Mucosa of gallbladder (tissue), 1 donor: Measurements from ENCODE around the gene SLC2A4RG. TPM values are rescaled to one million over a fixed set of nuclear protein-coding genes. Genes with fewer than 3 reads are reported as not detected.
A peak's percentile ranks its signal among the peaks of the same experiment; 100 is the strongest.

ENCODE experiments used
- DNase-seq: peaks from one replicate; pipeline ENCODE4 v3.0.0-alpha.2; 2020; ENCODE audit warnings: low spot score
- total RNA-seq: library from RNA; stranded (reverse); gene quantifications from one replicate; pipeline ENCODE4 v1.2.1, GENCODE V29; 2021
- donor health status: DM: no; HTN: no; CAD: no.

The SLC2A4RG gene
- total RNA-seq, 1 donor from 2014 or later: 93.6 TPM

GRCh38 chr20:63740627-63741353, 1.2 kb downstream of the SLC2A4RG start:
- peak; percentile 92 for DNase-seq

DNA sequence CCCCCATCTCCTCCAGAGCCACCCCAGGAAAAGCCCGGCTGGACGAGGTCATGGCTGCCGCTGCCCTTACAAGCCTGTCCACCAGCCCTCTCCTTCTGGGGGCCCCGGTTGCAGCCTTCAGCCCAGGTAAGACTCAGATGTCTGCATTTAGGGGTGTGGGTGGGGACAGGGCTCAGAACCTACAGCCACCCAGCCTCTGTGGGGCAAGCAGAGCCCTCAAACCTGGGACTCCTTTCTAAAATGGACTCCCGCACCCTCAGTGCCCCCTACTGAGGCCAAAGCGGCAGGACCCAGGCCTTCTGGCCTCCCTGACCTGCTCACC, 1.7 kb downstream of the SLC2A4RG start:
- DNase-seq: no peak

GRCh38 chr20:63741676-63742380, 2.3 kb downstream of the SLC2A4RG start:
- DNase-seq: no peak

DNA sequence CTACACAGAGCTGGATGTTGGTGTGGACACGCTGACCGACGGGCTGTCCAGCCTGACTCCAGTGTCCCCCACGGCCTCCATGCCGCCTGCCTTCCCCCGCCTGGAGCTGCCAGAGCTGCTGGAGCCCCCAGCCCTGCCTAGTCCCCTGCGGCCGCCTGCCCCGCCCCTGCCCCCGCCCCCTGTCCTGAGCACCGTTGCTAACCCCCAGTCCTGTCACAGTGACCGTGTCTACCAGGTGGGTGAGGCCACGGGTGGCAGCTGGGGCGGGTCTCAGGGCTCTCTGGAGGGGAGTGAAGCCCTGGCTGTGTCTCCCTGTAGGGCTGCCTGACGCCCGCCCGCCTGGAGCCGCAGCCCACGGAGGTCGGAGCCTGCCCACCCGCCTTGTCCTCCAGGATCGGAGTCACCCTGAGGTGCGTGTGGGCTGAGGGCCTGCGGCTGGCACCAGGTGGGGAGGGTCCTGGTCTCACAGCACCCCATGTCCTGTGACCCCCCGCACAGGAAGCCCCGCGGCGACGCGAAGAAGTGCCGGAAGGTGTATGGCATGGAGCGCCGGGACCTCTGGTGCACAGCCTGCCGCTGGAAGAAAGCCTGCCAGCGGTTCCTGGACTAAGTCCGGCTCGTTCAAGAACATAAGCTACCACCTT, 2.9 kb downstream of the SLC2A4RG start:
- DNase-seq: no peak

GRCh38 chr20:63743210-63743970, 3.8 kb downstream of the SLC2A4RG start:
- DNase-seq: no peak

DNA sequence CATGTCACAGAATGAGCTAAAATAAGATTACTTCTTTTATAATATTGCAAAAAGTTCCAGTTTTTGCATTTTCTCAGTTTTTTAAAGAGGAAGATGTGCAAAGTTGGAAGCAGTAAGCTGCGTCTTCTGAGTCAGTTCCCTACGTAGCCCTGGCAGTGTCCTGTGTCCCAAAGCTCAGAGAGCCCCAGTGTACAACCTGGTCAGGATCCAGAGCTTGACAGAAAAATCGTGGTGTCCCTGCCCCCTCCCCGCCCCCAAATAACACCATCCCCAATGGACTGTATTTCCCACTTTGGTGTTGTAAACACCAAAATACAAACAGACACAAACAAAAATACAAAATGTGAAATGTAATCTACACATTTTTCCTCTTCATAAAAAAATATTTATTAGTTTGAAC, 4.6 kb downstream of the SLC2A4RG start:
- no peak for DNase-seq

- DNase-seq: no peak
Measured at GRCh38 chr20:63744574-63745423, 5.2 kb downstream of the SLC2A4RG start.

GRCh38 chr20:63745424-63745805, 5.8 kb downstream of the SLC2A4RG start:
- no peak for DNase-seq

DNA sequence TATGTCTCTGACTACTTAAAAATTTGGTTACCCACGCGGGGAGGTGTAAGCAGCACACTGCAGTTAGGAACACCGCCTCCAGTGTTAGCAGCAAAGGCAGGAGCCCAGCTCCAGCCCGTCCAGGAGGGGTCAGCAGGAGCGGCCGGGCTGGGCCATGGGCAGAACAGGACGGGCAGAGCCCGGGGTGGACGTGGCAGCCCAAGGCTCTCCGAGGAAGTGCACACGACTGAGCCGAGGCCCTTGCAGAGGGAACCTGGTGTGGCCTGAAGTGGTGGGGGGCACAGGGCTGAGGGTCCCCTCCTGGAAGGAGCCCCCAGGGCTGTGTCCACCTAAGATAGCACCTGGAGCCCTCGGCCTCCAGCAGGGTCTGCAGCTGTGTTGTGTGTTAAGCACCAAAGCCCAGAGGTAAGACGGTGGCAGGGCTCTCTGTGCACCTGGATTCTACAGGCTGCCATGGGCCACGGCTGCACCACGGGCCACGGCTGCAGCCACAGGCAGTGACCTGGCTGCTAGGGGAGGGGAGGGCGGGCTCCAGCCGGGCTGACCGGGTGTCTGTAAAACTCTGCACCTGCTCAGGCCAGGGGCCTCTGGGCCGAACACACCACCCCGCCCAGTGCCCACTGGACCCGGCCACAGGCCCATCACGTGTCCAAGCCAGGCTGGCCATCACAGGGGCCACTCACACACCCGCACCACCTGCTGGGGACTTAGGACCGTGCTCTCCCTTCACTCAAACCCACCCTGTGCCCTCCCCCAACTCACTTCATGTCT, 6.6 kb downstream of the SLC2A4RG start:
- no peak for DNase-seq

DNA sequence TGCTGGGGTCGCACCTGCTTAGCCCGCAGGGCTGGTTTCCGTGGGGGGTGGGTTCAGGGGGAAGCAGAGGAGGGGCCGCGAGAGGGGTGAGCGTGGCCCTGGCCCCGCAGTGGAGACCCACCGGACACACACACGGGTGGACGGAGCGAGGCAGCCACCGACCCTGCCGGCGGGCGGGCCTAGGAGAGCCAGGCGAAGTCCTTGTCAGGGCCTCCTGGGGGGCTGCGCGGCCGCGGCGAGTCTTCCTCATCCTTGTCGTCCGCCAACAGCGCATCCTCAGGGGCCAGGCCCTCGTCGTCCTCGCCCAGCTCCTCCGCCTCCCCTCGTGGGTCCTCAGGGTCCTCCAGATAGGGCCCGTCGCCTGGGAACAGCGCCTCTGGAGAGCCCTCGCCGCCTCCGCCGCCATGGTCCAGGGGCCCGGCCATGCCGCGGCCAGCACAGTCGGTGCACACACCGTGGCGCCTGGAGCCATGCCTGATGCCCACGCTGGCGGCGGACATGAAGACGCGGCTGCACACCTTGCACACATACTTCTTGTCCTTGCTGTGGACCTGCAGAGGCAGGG, 7.3 kb downstream of the SLC2A4RG start:
- DNase-seq: no peak

GRCh38 chr20:63747622-63748069, 8.1 kb downstream of the SLC2A4RG start:
- DNase-seq: no peak

DNA sequence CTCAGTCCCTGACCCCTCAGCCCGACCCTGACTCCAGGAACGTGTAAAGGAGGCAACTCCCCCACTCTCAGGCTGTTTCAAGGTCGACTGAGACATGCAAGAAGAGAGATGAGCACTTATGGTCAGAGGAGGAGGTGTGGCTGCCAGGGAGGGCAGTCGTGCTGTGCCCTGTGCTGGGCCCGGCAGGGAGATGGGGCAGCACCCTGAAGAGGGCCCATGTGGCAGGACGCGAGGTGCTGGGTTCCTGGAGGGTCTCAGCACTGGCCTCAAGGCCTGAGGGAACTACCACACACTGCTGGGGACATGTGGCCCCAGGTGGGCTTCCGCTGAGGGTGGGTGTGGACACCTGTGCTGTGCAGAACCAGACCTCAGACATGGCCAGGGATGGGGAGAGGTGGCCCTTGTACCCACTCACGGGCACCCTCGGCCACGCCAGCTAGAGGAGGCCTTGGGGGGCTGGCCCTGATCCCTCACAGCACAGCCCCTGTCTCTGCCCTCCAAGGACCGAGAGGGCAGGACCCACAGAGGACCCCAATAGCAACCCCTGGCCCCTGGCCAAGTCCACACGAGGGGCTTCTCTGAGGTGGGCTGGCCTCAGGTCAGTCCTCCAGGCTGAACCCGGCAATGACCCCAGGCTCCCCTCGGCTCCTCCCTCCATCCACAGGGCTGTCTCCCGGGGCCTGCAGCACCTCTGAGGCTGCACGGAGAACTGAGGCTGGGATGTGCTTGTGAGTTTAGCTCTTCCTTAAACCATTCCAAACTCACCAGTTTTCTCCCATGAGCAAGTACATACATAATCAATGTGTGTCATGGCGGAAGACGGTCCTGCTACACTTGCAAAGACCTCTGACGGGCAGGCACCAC, 8.7 kb downstream of the SLC2A4RG start:
- no peak for DNase-seq

- no peak for DNase-seq
Measured at GRCh38 chr20:63748934-63749270, 9.3 kb downstream of the SLC2A4RG start.

DNA sequence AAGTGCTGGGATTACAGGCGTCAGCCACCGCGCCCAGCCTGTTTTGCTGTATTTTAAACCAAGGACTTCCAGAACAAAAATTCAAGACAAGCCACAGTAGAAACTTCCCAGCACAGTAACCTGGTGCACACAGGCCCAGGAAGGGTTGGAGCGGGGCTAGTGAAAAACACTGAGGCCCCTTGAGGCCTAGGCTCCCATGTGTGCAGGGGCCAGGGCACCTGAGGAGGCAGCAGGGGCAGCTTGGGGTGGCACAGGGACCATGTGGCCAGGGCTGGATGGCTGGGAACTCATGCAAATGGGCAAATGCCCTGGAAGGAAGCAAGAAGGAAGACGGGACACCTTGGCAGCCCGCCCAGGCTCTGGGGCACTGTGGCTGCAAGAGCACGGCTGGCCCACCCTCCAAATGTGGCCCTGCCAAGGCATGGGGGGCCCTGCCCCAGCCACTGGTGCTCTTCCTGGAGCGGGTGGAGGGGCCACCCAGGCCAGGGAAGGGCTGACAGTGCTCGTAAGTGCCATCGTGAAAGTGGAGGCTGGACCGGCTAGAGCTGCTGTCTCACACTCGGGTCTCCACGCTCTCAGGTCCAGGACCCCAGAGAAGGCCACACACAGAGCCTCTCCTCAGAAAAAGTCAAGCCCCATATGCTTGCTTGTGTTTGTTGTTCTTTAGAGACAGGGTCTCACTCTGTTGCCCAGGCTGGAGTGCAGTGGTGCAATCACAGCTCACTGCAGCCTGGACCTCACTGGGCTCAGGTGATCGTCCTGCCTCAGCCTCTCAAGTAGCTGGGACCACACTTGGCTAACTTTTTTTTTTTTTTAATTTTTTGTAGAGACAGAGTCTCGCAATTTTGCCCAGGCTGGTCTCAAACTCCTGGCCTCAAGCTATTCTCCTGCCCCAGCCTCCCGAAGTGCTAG, 10.3 kb downstream of the SLC2A4RG start:
- no peak for DNase-seq

DNA sequence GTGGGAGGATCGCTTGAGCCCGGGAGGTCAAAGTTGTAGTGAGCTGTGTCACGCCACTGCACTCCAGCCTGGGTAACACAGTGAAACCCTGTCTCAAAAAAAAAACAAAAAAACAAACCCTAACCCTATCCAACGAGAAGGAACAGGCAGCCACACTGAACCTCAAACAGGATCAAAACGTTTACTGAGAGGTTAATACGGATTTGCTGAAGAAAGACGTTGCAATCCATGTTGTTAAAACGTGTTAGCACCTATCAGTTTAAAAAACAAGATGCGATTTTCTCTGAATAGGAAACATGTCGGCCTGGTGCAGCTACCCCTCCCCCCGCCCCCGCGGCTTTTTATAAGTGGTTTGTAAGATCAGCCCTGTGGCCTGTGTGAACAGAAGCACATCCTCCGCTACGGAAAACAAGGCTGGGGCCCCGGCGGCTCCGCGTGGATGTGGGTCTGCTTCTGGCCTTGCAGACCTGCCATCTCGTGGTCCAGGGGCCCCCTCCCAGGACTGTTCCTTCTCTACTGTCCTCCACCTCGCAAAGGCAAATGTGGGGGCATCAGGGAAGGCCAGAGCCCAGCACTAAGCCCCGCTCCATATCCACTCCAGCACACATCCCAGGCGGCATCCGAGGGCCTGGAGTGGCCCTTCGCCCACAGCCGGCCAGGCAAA, 11.4 kb downstream of the SLC2A4RG start:
- DNase-seq: no peak

DNA sequence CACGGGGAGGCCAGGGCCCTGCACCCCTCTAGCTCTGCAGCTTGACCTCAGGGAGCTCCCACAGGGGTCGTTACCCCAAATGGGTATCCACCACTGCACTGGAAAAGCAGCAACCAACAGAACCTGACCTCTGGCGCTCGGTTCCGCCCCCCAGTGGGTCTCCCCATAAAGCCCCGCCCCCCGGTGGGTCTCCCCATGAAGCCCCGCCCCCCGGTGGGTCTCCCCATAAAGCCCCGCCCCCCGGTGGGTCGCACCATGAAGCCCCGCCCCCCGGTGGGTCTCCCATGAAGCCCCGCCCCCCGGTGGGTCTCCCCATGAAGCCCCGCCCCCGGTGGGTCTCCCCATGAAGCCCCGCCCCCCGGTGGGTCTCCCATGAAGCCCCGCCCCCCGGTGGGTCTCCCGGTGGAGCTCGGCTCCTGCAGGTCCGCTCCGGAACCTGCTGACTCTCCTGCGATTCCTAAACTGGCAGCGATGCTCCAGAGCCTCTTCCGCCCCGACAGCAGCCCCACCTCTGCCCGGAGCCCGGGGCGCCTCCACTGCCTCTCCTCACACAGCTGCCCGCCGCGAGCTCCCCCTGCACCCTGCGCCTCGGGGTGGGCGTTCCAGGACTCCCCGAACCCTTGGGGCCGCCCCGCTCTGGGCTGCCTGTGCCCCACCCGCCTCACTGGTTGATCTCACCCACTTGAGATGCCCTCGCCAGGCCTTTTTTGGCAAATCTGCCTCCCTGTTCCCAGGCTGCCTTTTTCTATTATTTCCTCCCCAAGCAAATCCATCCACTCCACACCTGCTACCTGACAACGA, 12.1 kb downstream of the SLC2A4RG start:
- DNase-seq: no peak
